ENCODE measurements around the gene MEG3.

MEG3 gene

GRCh38 chr14:100898465-100898864 lies 72.5 kb downstream of the MEG3 start:
- no peak for DNase-seq (ENCODE audit: low read depth)

- no peak for DNase-seq (ENCODE audit: low read depth)
Observed at GRCh38 chr14:100898935-100899883, 73.3 kb downstream of the MEG3 start.

- no peak for DNase-seq (ENCODE audit: low read depth)
Observed at GRCh38 chr14:100899884-100900771, 74.2 kb downstream of the MEG3 start.

GRCh38 chr14:100900837-100901390 lies 75.0 kb downstream of the MEG3 start:
- no peak for DNase-seq (ENCODE audit: low read depth)

GRCh38 chr14:100901391-100902183 lies 75.7 kb downstream of the MEG3 start:
- no peak for DNase-seq (ENCODE audit: low read depth)

GRCh38 chr14:100902295-100903133 lies 76.6 kb downstream of the MEG3 start:
- no peak for DNase-seq (ENCODE audit: low read depth)

- DNase-seq (ENCODE audit: low read depth), result no peak
Observed at GRCh38 chr14:100903134-100903468, 77.2 kb downstream of the MEG3 start.

GRCh38 chr14:100903672-100904185 lies 77.8 kb downstream of the MEG3 start, which contains the start of gene RTL1:
Gene RTL1, minus strand, starts transcription at chr14:100903722. Its CDS starts 18,934 bp downstream, at chr14:100884788.
- no peak for DNase-seq (ENCODE audit: low read depth)

GRCh38 chr14:100904307-100905087 lies 78.6 kb downstream of the MEG3 start:
- DNase-seq (ENCODE audit: low read depth), result no peak

- DNase-seq (ENCODE audit: low read depth), result no peak
Observed at GRCh38 chr14:100905166-100905565, 79.2 kb downstream of the MEG3 start.

GRCh38 chr14:100906420-100906819 lies 80.5 kb downstream of the MEG3 start:
- DNase-seq (ENCODE audit: low read depth), result no peak

- DNase-seq (ENCODE audit: low read depth), result no peak
Observed at GRCh38 chr14:100907240-100907639, 81.3 kb downstream of the MEG3 start.

- DNase-seq (ENCODE audit: low read depth), result no peak
Observed at GRCh38 chr14:100909439-100909838, 83.5 kb downstream of the MEG3 start.
